Tibial nerve (tissue), 4 donors: ENCODE measurements around the gene TEPSIN. TPM values are rescaled to one million over a fixed set of nuclear protein-coding genes. Genes with fewer than 3 reads are reported as not detected.

Experiments used
- DNase-seq, 2 donors: peaks; one replicate each; pipeline ENCODE4 v3.0.0-alpha.2; 2019; ENCODE audit warnings: low spot score in 2 of 2
- H3K27ac ChIP-seq, 4 donors: fragments of 200-600 bp; sonication (generic) in 3 of 4; one replicate each; pipeline ENCODE4 v1.5.1; 2017 to 2019; ENCODE audit warnings: mild to moderate bottlenecking in 1 of 4
- H3K27me3 ChIP-seq, 2 donors: fragments of 200-600 bp; sonication (generic) in 1 of 2; one replicate each; pipeline versions ENCODE4 v1.5.1 to v1.6.0; 2017 to 2019
- H3K36me3 ChIP-seq, 3 donors: fragments of 200-600 bp; sonication (generic); one replicate each; pipeline ENCODE4 v1.5.1; 2018 to 2019
- H3K4me1 ChIP-seq, 4 donors: fragments of 200-600 bp; sonication (generic) in 3 of 4; one replicate each; pipeline ENCODE4 v1.5.1; 2017 to 2019
- H3K4me3 ChIP-seq, 4 donors: fragments of 200-600 bp; sonication (generic) in 3 of 4; one replicate each; pipeline ENCODE4 v1.5.1; 2017 to 2019; ENCODE audit warnings: mild to moderate bottlenecking in 1 of 4, moderate library complexity in 1 of 4
- H3K9me3 ChIP-seq, 4 donors: fragments of 200-600 bp; sonication (generic) in 3 of 4; one replicate each; pipeline ENCODE4 v1.5.1; 2017 to 2019
- EP300 ChIP-seq, 2 donors: sonication (generic); formaldehyde crosslinking; IDR thresholded peaks; one replicate each; pipeline ENCODE4 v1.6.1; 2017; ENCODE audit warnings: antibody characterized with exemption in 2 of 2, mild to moderate bottlenecking in 1 of 2
- POLR2A ChIP-seq, 2 donors: fragments of 450-650 bp; IDR thresholded peaks; one replicate each; pipeline ENCODE4 v1.6.1; 2017; ENCODE audit warnings: antibody characterized with exemption in 2 of 2, mild to moderate bottlenecking in 2 of 2, moderate library complexity in 2 of 2
- WGBS, 2 donors: methylation state at CpG; one replicate each; pipeline ENCODE4 v1.1.5; 2018; 5-methylcytosine and 5-hydroxymethylcytosine counted together
- total RNA-seq, 4 donors: library from RNA; depleted of rRNA; stranded (reverse); fragments of >200 nt; gene quantifications; one replicate each; pipeline ENCODE4 v1.1.0, GENCODE V29; 2016
- TF ChIP-seq, protein P1 (sequence below), 5 experiments: fragments of 200-600 bp in 3 of 5; fragments of 450-650 bp in 2 of 5; sonication (generic) in 3 of 5; IDR thresholded peaks; one replicate each; pipeline ENCODE4 v1.5.1; 2016 to 2019; ENCODE audit warnings: antibody characterized with exemption in 5 of 5, mild to moderate bottlenecking in 3 of 5, moderate library complexity in 2 of 5

The TEPSIN gene
- total RNA-seq, 4 donors from 2014 or later, result 41.5 to 102 (median 73.9) TPM

DNA sequence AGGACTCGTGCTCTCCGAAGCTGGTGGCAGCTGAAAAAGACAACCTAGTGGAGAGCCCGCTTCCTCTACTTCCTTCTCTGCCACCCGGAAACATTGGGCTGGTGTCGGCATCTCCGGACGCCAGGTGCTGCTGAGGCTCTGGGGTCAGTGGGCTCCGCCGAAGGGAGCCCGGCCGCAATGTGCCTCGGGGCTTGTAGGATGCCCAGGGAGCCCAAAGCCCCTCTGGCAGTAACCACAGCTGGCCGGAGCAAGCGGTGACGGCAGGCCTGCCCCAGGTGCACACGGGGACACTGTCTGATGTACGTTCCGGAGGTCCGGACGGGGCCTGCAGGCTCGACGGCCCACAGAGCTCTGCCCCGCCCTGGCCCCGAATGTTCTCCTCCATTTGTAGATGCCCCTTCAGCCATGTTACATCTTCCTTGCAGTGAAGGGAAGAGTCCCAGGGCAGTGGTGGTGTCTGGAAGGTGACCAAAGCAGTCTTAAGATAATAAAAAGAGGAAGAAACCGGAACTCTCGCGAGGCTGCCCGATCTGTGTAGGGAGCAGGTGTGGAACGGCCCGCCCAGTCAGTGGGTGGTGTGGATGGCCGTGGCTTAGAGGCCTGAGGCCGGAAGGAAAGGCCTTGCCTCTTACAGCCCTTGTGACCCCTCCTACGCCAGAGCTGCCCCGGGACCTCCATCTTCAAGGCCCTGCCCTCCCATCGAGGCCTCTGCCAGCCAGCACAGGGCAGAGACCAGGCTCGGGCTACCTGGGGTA is 22.9 kb upstream of the TEPSIN start:
- DNase-seq, result no peak
- no peak for TF ChIP-seq POLR2A (IDR thresholded peaks at IDR 0.05)
- TF ChIP-seq, protein P1, sequence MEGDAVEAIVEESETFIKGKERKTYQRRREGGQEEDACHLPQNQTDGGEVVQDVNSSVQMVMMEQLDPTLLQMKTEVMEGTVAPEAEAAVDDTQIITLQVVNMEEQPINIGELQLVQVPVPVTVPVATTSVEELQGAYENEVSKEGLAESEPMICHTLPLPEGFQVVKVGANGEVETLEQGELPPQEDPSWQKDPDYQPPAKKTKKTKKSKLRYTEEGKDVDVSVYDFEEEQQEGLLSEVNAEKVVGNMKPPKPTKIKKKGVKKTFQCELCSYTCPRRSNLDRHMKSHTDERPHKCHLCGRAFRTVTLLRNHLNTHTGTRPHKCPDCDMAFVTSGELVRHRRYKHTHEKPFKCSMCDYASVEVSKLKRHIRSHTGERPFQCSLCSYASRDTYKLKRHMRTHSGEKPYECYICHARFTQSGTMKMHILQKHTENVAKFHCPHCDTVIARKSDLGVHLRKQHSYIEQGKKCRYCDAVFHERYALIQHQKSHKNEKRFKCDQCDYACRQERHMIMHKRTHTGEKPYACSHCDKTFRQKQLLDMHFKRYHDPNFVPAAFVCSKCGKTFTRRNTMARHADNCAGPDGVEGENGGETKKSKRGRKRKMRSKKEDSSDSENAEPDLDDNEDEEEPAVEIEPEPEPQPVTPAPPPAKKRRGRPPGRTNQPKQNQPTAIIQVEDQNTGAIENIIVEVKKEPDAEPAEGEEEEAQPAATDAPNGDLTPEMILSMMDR (IDR thresholded peaks at IDR 0.05), result no peak
- TF ChIP-seq EP300 (IDR thresholded peaks at IDR 0.05), result no peak
- Histone ChIP-seq H3K9me3 (no peaks in the 10 kb centered on the region), H3K36me3 (peaks cover 0 to 99% (median 38%) of the 10 kb centered on the region in 3 donors), H3K4me3 (no peak overlapping the region), H3K4me1 (no peaks in the 10 kb centered on the region), H3K27me3 (no peaks in the 10 kb centered on the region), H3K27ac (no peak overlapping the region)
- WGBS, 2 donors, result 77 to 84% methylated on average over 35 to 36 of the region's 36 CpGs

DNA sequence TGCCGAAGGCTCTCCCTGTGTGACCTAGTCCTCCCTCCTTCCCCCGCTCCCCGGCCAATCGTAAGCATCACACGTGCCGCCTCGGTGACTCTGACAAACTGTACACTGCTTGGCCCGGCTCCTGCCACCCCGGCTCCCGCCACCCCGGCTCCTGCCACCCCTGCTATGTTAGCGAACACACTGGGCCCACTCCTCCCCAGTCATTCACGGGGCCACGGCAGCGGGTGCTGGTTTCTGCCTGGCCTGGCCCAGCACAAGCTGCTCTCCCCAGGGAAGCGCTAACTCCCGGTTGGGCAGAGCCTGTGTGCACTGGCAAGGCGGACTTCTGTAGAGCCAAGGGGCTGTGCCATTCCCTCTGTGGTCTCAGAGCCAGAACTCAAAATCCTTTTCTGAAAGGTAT is 22.2 kb upstream of the TEPSIN start:
- Histone ChIP-seq H3K27ac (no peak overlapping the region), H3K27me3 (no peaks in the 10 kb centered on the region), H3K4me3 (no peak overlapping the region), H3K36me3 (peaks cover 0 to 94% (median 38%) of the 10 kb centered on the region in 3 donors), H3K4me1 (peaks cover 0 to 3% (median 0%) of the 10 kb centered on the region in 4 donors), H3K9me3 (no peaks in the 10 kb centered on the region)
- no peak for TF ChIP-seq EP300 (IDR thresholded peaks at IDR 0.05)
- no peak for TF ChIP-seq POLR2A (IDR thresholded peaks at IDR 0.05)
- TF ChIP-seq, protein P1 (IDR thresholded peaks at IDR 0.05), result no peak
- 89 to 90% methylated on average over 18 of the region's 18 CpGs for WGBS, 2 donors
- no peak for DNase-seq

DNA sequence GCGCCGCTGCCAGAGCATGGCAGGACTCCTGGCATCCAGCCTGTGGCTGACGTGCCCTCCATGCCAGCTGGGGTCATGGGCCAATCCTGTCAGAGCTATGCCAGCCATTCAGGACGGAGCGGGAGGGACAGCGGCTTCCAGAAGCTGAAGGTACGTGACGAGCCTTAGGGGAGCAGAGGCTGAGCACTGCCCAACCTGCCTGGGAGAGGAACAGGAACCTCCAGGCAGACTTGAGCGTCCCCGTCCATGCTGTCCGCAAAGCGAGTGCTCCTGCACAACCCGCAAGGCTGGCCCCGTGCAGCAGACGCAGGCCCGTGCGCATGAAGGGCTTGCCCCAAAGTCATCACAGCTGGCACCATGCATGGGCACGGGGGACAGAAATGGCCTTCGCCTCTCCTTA is 21.8 kb upstream of the TEPSIN start:
- Histone ChIP-seq H3K9me3 (no peaks in the 10 kb centered on the region), H3K4me1 (peaks cover 0 to 7% (median under 1%) of the 10 kb centered on the region in 4 donors), H3K36me3 (peaks cover 0 to 90% (median 38%) of the 10 kb centered on the region in 3 donors), H3K4me3 (no peak overlapping the region), H3K27ac (no peak overlapping the region), H3K27me3 (no peaks in the 10 kb centered on the region)
- no peak for DNase-seq
- WGBS, 2 donors, result 86 to 97% methylated on average over 11 to 17 of the region's 19 CpGs
- TF ChIP-seq POLR2A (IDR thresholded peaks at IDR 0.05), result no peak
- TF ChIP-seq EP300 (IDR thresholded peaks at IDR 0.05), result no peak
- TF ChIP-seq, protein P1 (IDR thresholded peaks at IDR 0.05), result no peak

DNA sequence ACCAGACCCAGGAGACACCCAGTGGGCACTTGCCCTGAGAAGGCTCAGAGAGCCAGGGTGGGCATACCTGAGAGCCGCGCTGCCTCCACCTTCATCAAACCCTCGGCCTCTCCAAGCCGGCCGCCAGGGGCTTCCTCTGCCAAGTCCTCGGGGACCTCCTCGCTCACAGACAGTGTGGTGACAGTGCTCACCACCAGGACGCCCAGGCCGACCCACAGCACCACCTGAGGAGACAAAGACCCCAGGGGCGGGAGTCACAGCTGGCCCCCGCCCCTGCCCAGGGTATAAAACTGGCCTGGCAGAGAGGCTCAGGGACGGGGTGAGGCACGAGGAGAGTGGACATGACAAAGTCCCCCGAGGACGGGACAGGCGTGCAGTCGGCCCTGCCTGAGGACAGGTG is 21.3 kb upstream of the TEPSIN start:
- no peak overlapping the region for H3K4me3 ChIP-seq
- H3K27ac ChIP-seq, result no peak overlapping the region
- H3K9me3 ChIP-seq, result no peaks in the 10 kb centered on the region
- H3K27me3 ChIP-seq, result no peaks in the 10 kb centered on the region
- DNase-seq, result no peak
- peaks cover 0 to 85% (median 35%) of the 10 kb centered on the region in 3 donors for H3K36me3 ChIP-seq
- peaks cover 0 to 12% (median 4%) of the 10 kb centered on the region in 4 donors for H3K4me1 ChIP-seq
- 89 to 90% methylated on average over 8 to 15 of the region's 17 CpGs for WGBS, 2 donors
- TF ChIP-seq, protein P1 (IDR thresholded peaks at IDR 0.05), result no peak
- no peak for TF ChIP-seq POLR2A (IDR thresholded peaks at IDR 0.05)
- no peak for TF ChIP-seq EP300 (IDR thresholded peaks at IDR 0.05)

DNA sequence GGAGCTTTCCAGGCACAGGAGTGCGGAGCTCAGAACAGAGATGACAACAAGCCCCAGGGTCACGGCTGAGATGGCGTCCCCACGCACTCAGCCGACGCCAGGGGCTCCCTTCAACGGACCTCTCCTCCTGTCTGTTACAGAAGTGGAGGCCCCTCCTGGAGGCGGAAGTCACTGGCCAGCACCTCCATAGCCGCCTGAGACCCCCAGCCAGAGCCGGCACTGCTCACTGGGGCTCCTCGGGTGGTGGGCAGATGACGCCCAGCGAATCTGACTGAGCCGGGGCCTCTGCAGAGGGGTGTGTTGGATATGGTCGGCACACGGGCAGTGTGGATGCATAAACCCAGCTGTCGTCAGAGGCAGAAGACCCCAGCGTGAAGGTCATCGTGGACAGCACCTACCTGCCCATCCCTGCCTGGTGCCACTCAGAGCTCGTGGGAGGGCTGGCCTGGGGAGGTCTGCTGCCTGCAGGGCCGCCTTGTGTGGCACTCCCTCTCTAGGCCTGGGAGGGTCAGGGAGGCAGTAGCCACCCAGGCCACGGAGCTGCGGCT is 20.3 kb upstream of the TEPSIN start:
- DNase-seq, result no peak
- H3K4me1 ChIP-seq, result peaks cover 0 to 22% (median 12%) of the 10 kb centered on the region in 4 donors
- H3K9me3 ChIP-seq, result no peaks in the 10 kb centered on the region
- peaks cover 0 to 74% (median 33%) of the 10 kb centered on the region in 3 donors for H3K36me3 ChIP-seq
- H3K27me3 ChIP-seq, result no peaks in the 10 kb centered on the region
- H3K4me3 ChIP-seq, result no peak overlapping the region
- H3K27ac ChIP-seq, result no peak overlapping the region
- WGBS, 2 donors, result 86 to 90% methylated on average over 14 to 23 of the region's 23 CpGs
- TF ChIP-seq POLR2A (IDR thresholded peaks at IDR 0.05), result no peak
- no peak for TF ChIP-seq EP300 (IDR thresholded peaks at IDR 0.05)
- TF ChIP-seq, protein P1 (IDR thresholded peaks at IDR 0.05), result no peak
